Calu3 (cell line): ENCODE data around the gene SMAD3. TPM values are rescaled to one million over a fixed set of nuclear protein-coding genes. Genes with fewer than 3 reads are reported as not detected.

Experiments
- BruUV-seq: library from RNA; stranded (reverse); fragments of 400-500 nt; replicated peaks from 2 replicates; lab custom pipeline; 2021; lab: Mats Ljungman, UMichigan
- CTCF ChIA-PET: fragments of 300-600 bp; sonication (Branson Sonifier 250); formaldehyde crosslinking; loops from one replicate; lab custom pipeline; 2022; ENCODE audit warnings: antibody characterized with exemption; lab: Charles Lee
- DNase-seq: peaks from one replicate; pipeline ENCODE4 v3.0.0; 2022
- H3K27ac Mint-ChIP-seq: one replicate; pipeline ENCODE4 v1.8.0; 2022; ENCODE audit warnings: mixed read lengths; ENCODE audit not compliant: unreplicated experiment
- H3K27me3 Mint-ChIP-seq: one replicate; pipeline ENCODE4 v1.8.0; 2022; ENCODE audit warnings: mixed read lengths; ENCODE audit not compliant: unreplicated experiment
- H3K36me3 Mint-ChIP-seq: one replicate; pipeline ENCODE4 v1.8.0; 2022; ENCODE audit warnings: mild to moderate bottlenecking, moderate library complexity, mixed read lengths; ENCODE audit not compliant: insufficient read depth, unreplicated experiment
- H3K4me1 Mint-ChIP-seq: one replicate; pipeline ENCODE4 v1.8.0; 2022; ENCODE audit warnings: mild to moderate bottlenecking, low read depth, mixed read lengths; ENCODE audit not compliant: unreplicated experiment
- H3K4me3 Mint-ChIP-seq: one replicate; pipeline ENCODE4 v1.8.0; 2022; ENCODE audit warnings: mild to moderate bottlenecking, low read depth, moderate library complexity, mixed read lengths; ENCODE audit not compliant: unreplicated experiment
- H3K9me3 Mint-ChIP-seq: one replicate; pipeline ENCODE4 v1.8.0; 2022; ENCODE audit warnings: low read depth, mixed read lengths; ENCODE audit not compliant: unreplicated experiment
- intact Hi-C: fragments of 100-400 bp; cut with micrococcal nuclease; formaldehyde crosslinking; loops from one replicate; pipeline ENCODE4 v1.10.0; 2022; ENCODE audit not compliant: unreplicated experiment
- total RNA-seq: library from RNA; stranded (reverse); gene quantifications from 2 replicates; pipeline ENCODE4 v1.2.3, GENCODE V29; 2022
- TF ChIP-seq, protein P1 (sequence below): fragments of 200-600 bp; IDR thresholded peaks from one replicate; pipeline ENCODE4 v1.8.0; 2022; ENCODE audit warnings: antibody characterized with exemption; ENCODE audit not compliant: unreplicated experiment

The SMAD3 gene
- total RNA-seq, 1 experiment from 2014 or later = 121 TPM

DNA sequence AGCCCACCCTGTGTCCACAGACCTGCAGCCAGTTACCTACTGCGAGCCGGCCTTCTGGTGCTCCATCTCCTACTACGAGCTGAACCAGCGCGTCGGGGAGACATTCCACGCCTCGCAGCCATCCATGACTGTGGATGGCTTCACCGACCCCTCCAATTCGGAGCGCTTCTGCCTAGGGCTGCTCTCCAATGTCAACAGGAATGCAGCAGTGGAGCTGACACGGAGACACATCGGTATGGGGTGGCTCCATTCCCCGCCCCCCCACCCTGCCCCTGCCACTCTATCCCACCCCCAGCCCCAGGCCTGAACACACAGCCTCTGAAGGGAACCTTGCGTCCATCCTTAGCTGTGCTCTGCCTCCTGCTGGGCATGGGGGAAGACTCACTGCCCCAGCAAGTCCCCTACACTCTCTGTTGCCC is 115.8 kb downstream of the SMAD3 start:
- TF ChIP-seq, protein P1, sequence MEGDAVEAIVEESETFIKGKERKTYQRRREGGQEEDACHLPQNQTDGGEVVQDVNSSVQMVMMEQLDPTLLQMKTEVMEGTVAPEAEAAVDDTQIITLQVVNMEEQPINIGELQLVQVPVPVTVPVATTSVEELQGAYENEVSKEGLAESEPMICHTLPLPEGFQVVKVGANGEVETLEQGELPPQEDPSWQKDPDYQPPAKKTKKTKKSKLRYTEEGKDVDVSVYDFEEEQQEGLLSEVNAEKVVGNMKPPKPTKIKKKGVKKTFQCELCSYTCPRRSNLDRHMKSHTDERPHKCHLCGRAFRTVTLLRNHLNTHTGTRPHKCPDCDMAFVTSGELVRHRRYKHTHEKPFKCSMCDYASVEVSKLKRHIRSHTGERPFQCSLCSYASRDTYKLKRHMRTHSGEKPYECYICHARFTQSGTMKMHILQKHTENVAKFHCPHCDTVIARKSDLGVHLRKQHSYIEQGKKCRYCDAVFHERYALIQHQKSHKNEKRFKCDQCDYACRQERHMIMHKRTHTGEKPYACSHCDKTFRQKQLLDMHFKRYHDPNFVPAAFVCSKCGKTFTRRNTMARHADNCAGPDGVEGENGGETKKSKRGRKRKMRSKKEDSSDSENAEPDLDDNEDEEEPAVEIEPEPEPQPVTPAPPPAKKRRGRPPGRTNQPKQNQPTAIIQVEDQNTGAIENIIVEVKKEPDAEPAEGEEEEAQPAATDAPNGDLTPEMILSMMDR = no peak
- CTCF ChIA-PET = no interaction called here
- H3K27me3 Mint-ChIP-seq = no peaks in the 10 kb centered on the region
- intact Hi-C loops = no loop called here
- H3K4me1 Mint-ChIP-seq = peaks cover 31% of the 10 kb centered on the region
- H3K36me3 Mint-ChIP-seq = peaks cover 86% of the 10 kb centered on the region
- no peak for DNase-seq
- no peaks in the 10 kb centered on the region for H3K9me3 Mint-ChIP-seq
- no TSS peak for BruUV-seq
- H3K4me3 Mint-ChIP-seq = no peak overlapping the region
- no peak overlapping the region for H3K27ac Mint-ChIP-seq

DNA sequence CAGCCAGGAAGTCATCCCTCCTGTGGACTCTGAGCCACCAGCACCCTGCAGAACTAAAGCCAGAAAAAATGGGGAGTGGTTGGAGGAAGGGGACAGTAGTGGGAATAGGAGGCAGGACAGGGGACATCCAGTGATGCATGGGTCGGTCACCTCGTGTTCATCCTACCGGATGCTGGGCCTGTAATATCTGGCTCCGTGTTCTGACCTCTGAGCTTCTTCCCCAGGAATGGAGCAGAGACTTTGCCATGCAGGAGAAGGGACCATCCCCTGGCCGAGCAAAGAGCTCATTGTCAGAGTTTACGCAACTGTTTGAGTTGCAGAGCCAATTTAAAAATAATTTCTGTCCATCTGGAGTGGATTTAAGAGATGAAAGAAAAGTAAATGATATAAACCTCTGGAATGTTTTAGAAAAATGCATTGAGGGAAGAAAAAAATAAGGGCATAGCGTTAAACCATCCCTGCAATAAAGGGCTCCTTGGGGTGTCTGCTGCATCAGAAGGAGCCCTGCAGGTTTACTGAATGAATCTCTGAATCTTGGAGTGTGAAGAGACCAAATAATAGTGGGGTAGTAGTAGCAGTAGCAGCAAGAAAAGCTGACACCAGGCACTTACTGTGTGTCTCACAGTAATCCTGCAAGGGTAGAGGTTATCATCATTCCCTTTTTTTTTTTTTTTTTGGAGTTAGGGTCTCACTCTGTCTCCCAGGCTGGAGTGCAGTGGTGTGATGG is 118.2 kb downstream of the SMAD3 start:
- H3K4me1 Mint-ChIP-seq = peaks cover 19% of the 10 kb centered on the region
- H3K27me3 Mint-ChIP-seq = no peaks in the 10 kb centered on the region
- peaks cover 88% of the 10 kb centered on the region for H3K36me3 Mint-ChIP-seq
- no peak for DNase-seq
- intact Hi-C loops = no loop called here
- H3K4me3 Mint-ChIP-seq = no peak overlapping the region
- TF ChIP-seq, protein P1 = no peak
- H3K27ac Mint-ChIP-seq = no peak overlapping the region
- BruUV-seq = no TSS peak
- CTCF ChIA-PET = interaction anchor here (0.6 to 0.7 kb wide), 4 partner anchors 28 to 252 kb away, joined by 3 to 6 read pairs (median 4); no protein-coding TSS in a partner anchor
- no peaks in the 10 kb centered on the region for H3K9me3 Mint-ChIP-seq

DNA sequence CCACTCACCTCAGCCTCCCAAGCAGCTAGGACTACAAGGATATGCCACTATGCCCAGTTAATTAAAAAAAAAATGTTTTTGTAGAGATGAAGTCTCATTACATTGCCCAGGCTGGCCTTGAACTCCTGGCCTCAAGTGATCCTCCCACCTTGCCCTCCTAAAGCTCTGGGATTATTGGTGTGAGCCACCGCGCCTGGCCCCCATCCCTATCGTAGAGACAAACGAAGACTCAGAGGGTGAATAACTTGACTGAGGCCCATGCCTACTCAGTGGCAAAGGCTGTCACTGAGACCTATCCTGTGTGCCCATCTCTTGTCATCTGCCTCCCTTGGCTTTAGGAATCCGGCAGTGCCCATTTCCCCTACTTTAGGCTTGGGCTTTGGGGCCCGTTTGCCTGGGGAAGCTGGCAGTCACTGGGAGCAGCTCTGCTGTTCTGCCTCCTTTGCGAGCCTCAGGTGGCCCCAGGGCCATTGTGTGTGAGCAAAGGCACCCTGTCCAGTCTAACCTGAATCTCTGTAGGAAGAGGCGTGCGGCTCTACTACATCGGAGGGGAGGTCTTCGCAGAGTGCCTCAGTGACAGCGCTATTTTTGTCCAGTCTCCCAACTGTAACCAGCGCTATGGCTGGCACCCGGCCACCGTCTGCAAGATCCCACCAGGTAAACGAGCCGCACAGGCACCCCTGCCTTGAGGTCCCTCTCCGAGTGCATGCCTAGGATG is 119.0 kb downstream of the SMAD3 start:
- H3K36me3 Mint-ChIP-seq = peaks cover 91% of the 10 kb centered on the region
- H3K9me3 Mint-ChIP-seq = no peaks in the 10 kb centered on the region
- TF ChIP-seq, protein P1 = no peak
- peaks cover 17% of the 10 kb centered on the region for H3K4me1 Mint-ChIP-seq
- H3K27ac Mint-ChIP-seq = no peak overlapping the region
- no peaks in the 10 kb centered on the region for H3K27me3 Mint-ChIP-seq
- CTCF ChIA-PET = interaction anchor here (0.6 to 0.7 kb wide), 2 partner anchors 29 to 135 kb away, joined by 4 to 6 read pairs; no protein-coding TSS in a partner anchor
- H3K4me3 Mint-ChIP-seq = no peak overlapping the region
- intact Hi-C loops = no loop called here
- no TSS peak for BruUV-seq
- no peak for DNase-seq

DNA sequence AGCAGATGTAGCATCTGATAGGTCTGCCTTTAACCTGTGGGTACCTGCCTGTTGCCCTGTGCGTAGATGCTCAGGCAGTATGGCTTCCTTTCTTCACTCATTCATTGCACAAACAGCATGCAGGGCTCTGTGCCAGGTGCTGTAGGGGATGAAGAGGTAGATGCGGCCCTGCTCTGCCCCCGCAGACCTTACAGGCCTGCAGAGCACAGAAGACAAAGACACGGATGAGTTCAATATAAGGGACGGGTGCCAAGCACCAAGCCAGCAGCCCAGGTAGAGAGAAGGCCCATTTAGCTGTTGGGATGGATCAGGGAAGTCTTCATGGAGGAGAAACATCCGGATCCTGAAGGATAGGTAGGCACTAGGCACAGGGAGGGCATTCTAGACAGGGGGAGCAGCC is 119.6 kb downstream of the SMAD3 start:
- Mint-ChIP-seq H3K9me3 (no peaks in the 10 kb centered on the region), H3K36me3 (peaks cover 91% of the 10 kb centered on the region), H3K27ac (peak overlapping the region; percentile 54)

More for the DNA sequence above, 119.6 kb downstream of the SMAD3 start:
- peaks cover 10% of the 10 kb centered on the region for H3K4me1 Mint-ChIP-seq
- CTCF ChIA-PET = interaction anchor here (1.5 kb wide), 1 partner anchor 10 kb away, joined by 3 read pairs; no protein-coding TSS in a partner anchor
- H3K4me3 Mint-ChIP-seq = no peak overlapping the region
- intact Hi-C loops = no loop called here
- no peaks in the 10 kb centered on the region for H3K27me3 Mint-ChIP-seq
- BruUV-seq = no TSS peak
- TF ChIP-seq, protein P1 = no peak
- DNase-seq = no peak
